Glomerular endothelial cell (primary cell): Measurements from ENCODE around the gene ARHGEF4. TPM values are rescaled to one million over a fixed set of nuclear protein-coding genes. Genes with fewer than 3 reads are reported as not detected.
A peak's percentile ranks its signal among the peaks of the same experiment; 100 is the strongest.

ENCODE experiments used
- DNase-seq: peaks from one replicate; pipeline ENCODE4 v3.0.0-alpha.2; 2011; ENCODE audit warnings: low read depth, low spot score; ENCODE audit errors: extremely low read depth
- total RNA-seq: library from RNA; depleted of rRNA; stranded (reverse); fragments of >200 nt; gene quantifications from 2 replicates; pipeline ENCODE4 v1.2.3, GENCODE V29; 2015

The ARHGEF4 gene
- total RNA-seq, 1 donor from 2014 or later: 0.58 TPM

GRCh38 chr2:130913891-130914290 is 77.2 kb downstream of the ARHGEF4 start:
- DNase-seq: no peak

DNA sequence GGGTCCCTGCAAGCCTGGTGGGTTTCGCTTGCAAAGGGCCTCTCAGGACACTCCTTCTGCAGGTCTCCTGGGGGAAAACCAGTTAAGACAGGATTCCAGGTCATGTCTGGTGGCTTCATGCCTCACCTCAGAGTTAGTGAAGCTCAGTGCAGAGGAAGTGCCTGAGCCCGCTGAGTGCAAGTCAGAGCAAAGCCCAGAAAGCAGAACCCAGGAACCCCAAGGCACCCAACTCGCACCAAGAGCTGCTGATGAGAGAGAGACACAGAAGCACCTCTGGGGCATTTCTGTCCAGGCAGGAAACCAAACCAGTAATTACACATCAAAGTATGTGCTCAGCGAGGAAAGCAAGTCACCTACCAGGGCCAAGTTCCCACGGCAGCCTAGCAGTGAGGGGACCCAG is 78.4 kb downstream of the ARHGEF4 start:
- no peak for DNase-seq

- DNase-seq: no peak
Observed at GRCh38 chr2:130915595-130916437, 79.1 kb downstream of the ARHGEF4 start.

GRCh38 chr2:130916438-130916705 is 79.7 kb downstream of the ARHGEF4 start:
- DNase-seq: no peak

DNA sequence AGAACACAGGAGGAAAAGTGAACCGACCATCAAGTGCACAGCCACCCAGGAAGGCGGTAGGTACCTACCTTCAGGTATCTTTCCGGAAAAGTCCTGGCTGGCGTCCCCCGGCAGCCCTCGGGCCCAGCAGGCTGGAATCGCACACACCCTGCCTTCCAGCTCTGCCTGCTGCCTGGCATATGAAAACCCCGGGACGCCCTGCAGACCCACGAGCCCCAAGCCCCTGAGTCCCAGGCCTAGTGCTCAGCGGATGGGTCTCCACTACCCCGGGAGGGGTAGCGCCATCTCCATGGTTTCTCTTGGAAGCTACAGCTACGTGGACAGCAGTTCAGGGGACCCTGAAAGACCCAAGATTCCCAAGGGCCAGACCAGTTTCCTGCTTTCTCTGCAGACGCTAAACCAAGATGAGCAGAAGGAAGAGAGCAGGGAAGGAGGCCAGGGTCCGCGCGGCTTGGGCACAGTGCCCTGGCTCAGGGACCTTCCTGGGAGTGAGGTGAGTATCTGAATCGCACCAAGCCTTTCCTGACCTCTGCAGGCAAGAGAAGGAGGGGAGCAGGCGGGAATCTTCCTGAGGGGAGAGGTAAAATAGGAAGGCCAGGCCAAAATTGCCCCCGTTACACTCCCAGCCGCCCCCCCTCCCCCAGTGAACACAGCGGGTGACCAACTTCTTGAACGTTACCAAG is 80.4 kb downstream of the ARHGEF4 start:
- DNase-seq: no peak

DNA sequence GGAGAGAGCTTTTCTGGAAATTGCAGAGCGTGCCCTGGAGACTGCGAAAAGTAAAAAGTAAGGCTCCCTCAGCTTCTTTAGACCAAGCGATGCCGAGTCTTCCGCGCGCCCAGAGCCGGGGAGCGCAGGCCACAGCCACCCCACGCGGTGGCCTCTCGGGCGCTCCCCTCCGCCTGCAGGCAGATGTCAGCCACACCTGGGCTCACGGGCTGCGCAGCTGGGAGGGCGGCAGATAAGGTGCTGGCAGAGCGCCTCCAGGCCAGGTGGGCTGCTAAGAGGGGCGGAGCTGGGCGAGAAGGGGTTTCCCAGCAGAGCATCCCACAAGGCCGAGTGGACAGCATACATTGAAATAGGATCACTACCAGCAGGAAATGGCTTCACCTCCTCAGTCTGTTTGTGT is 81.7 kb downstream of the ARHGEF4 start:
- DNase-seq: no peak

DNA sequence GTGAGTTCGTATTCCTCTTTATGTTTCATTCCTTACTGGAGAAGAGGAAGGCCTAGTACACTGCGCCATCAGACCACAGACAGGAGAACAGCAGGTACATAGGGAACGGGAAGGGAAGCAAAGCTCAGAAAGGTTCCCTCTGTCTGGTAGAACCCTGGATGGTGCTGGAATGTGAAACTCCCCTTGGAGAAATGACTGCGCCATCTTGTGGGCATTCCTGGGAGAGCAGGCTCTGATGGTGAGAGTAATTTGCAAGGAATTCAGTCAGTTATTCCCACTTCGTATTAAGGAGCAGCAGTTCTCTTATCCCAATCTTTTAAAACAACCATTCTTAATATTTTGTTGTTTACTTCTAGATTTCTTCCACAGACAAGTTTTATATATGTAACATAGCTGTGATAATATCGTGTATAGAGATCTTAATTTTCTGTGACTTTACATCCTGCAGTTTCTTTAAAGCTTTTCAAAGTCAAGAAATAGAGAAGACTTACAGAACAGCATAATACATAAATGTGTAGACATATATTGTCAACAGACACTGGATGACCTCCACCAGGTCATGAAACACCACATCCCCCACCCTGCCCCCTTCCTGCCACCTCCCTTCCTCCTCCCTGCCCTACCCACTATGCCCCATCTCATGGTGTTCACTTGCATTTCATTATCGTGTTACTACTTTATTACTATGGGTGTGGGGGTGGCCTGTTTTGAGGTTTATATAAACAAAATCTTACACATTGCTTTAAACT is 83.9 kb downstream of the ARHGEF4 start:
- DNase-seq: peak; percentile 54

- no peak for DNase-seq
Observed at GRCh38 chr2:130921164-130921476, 84.4 kb downstream of the ARHGEF4 start.

GRCh38 chr2:130922417-130922816 is 85.7 kb downstream of the ARHGEF4 start:
- no peak for DNase-seq

GRCh38 chr2:130928385-130928784 is 91.7 kb downstream of the ARHGEF4 start:
- DNase-seq: no peak

DNA sequence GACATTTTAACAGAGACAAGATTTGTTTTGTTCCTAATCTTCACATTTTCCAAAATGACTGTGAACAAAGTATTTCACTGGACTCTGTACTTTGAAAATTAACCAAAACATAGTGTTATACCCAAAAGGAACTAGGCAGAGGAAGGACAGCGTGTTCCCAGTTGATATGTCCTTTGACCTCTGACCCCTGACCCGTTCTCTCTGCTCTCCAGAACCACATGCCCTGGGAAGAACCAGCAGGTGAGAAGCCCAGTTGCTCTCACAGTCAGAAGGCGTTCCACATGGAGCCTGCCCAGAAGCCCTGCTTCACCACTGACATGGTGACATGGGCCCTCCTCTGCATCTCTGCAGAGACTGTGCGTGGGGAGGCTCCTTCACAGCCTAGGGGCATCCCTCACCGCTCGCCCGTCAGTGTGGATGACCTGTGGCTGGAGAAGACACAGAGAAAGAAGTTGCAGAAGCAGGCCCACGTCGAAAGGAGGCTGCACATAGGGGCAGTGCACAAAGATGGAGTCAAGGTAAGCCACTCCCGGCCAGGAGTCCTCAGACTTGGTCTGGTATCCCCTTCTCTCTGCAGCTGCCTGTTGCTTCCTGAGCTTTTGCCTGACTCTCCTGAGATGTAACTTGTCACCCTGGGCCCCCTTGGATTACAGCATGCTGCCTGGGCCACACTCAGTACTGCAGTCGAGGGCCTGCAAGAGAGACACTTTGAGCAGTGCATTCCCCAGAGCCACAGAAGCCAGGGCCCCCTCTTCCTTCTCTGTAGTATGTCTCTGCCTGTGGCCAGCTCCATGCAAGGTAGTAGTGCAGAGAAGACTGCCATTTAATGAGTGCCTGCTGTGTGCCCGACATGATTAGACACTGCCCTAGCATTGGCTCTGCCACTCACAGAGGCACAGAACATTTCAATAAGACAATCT is 94.3 kb downstream of the ARHGEF4 start:
- DNase-seq: no peak

- DNase-seq: no peak
Observed at GRCh38 chr2:130933501-130933900, 96.8 kb downstream of the ARHGEF4 start.

GRCh38 chr2:130936451-130936850 is 99.7 kb downstream of the ARHGEF4 start:
- no peak for DNase-seq

GRCh38 chr2:130947967-130948366 is 111.3 kb downstream of the ARHGEF4 start:
- DNase-seq: no peak

GRCh38 chr2:130949954-130950353 is 113.2 kb downstream of the ARHGEF4 start:
- no peak for DNase-seq

- no peak for DNase-seq
Observed at GRCh38 chr2:130951018-130951417, 114.3 kb downstream of the ARHGEF4 start.

GRCh38 chr2:130954873-130955272 is 118.2 kb downstream of the ARHGEF4 start:
- no peak for DNase-seq

DNA sequence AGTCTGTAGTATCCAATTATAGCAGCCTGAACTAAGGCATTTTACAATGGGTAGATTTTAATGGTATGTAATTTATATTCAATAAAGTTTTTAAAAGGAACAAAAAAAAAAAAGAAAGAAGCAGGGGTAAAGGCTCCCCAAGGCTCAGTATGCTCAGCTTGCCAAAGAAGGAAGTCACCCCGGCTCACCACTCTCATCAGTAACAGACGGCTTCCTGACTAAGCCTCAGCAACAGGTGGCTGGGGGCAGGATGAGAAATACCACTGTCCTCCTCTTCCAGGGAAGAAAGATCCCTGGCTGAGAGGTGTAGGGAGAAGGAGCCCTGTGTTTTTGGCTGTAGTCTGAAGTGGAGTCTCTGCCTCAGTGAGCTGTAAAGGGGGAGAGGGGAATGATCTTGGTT is 121.2 kb downstream of the ARHGEF4 start:
- DNase-seq: no peak

DNA sequence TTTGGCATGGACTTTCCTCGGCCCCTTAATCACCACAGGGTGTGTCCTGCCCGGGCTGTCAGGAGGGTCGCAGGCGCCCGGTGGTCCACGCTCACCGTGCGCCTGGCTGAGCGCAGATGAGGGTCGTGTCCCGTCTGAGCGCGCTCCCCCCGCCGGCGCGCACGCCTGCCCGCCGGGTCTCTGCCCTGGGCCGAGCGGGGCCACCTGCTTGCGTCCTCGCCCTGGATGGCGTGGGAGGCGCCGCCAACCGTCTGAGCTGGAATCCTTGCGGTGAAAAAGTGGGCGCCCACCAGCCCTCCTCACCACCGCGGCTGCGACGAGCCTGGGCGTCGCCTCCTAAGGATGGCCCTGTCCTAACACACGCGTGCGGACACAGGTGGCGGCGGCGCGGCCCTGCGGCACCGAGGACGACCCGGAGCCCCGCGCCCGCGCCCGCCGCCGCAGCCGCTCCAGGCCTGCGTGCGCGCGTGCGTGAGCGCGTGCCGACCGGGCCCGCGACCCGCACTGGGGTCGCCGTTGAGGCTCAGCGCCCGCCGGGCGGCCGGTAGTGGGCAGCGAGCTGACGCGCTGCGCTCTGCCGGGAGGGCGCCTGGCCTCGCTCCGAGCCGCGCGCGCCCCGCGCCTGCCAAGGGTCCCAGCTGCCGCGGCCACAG is 126.6 kb downstream of the ARHGEF4 start:
- no peak for DNase-seq
